ENCODE measurements around the gene GNG12. TPM values are rescaled to one million over a fixed set of nuclear protein-coding genes. Genes with fewer than 3 reads are reported as not detected.

The GNG12 gene
- total RNA-seq, 1 experiment from 2014 or later = 117 TPM

DNA sequence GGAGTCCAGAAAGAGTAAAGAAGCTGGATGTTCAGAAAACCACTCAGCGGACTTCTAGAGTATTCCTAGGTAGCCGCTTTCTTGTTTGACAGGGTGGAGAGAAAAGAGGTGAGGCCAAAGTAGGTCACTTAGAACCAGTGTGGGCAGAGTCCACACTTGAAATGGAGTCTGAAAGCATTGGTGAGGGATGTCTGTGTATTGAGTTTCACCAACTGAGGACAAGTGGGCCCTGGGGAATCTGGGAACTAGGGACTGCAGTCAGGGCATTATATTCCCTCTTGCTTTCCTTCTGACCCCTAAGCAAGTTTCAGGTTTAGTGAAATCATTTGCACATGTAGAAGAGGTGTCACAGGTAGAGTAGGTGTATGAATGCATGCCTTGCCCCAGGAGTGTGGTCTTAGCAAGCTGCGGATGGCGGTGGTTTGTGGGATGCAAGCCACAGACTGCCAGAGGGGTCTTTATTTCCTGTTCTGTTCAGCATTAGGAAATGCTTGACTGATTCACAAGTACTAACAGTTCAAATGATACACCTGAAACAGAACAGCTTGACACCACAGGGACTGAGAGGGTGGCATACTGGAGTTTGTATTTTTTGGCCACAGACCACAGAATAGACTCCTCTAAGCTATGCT lies 1.1 kb upstream of the GNG12 start:
- intact Hi-C loops (cut with micrococcal nuclease) = loop anchor here (5.0 kb wide), 1 partner anchor 297 kb away; no protein-coding TSS in a partner anchor
- CTCF ChIA-PET = interaction anchor here (0.7 to 10.4 kb wide), 8 partner anchors 16 to 499 kb away, joined by 3 to 174 read pairs (median 4); no protein-coding TSS in a partner anchor
- no TSS peak for BruUV-seq (replicated peaks)
- DNase-seq (ENCODE audit: unreplicated experiment) = no peak
- H3K4me3 Mint-ChIP-seq (ENCODE audit: unreplicated experiment) = peak overlapping the region; percentile 92
- TF ChIP-seq, protein P1, sequence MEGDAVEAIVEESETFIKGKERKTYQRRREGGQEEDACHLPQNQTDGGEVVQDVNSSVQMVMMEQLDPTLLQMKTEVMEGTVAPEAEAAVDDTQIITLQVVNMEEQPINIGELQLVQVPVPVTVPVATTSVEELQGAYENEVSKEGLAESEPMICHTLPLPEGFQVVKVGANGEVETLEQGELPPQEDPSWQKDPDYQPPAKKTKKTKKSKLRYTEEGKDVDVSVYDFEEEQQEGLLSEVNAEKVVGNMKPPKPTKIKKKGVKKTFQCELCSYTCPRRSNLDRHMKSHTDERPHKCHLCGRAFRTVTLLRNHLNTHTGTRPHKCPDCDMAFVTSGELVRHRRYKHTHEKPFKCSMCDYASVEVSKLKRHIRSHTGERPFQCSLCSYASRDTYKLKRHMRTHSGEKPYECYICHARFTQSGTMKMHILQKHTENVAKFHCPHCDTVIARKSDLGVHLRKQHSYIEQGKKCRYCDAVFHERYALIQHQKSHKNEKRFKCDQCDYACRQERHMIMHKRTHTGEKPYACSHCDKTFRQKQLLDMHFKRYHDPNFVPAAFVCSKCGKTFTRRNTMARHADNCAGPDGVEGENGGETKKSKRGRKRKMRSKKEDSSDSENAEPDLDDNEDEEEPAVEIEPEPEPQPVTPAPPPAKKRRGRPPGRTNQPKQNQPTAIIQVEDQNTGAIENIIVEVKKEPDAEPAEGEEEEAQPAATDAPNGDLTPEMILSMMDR (IDR thresholded peaks at IDR 0.05; ENCODE audit: unreplicated experiment) = no peak
- no peaks in the 10 kb centered on the region for H3K27me3 Mint-ChIP-seq (ENCODE audit: insufficient read depth, unreplicated experiment)
- peaks cover 35% of the 10 kb centered on the region for H3K4me1 Mint-ChIP-seq (ENCODE audit: insufficient read depth, unreplicated experiment)
- POLR2A ChIA-PET = interaction anchor here (0.7 to 13.7 kb wide), 7 partner anchors 10 to 168 kb away, joined by 3 to 262 read pairs (median 5); no protein-coding TSS in a partner anchor
- peaks cover 7% of the 10 kb centered on the region for H3K36me3 Mint-ChIP-seq (ENCODE audit: insufficient read depth, unreplicated experiment)
- H3K27ac Mint-ChIP-seq (ENCODE audit: low read depth, unreplicated experiment) = no peak overlapping the region
- no peaks in the 10 kb centered on the region for H3K9me3 Mint-ChIP-seq (ENCODE audit: unreplicated experiment)

DNA sequence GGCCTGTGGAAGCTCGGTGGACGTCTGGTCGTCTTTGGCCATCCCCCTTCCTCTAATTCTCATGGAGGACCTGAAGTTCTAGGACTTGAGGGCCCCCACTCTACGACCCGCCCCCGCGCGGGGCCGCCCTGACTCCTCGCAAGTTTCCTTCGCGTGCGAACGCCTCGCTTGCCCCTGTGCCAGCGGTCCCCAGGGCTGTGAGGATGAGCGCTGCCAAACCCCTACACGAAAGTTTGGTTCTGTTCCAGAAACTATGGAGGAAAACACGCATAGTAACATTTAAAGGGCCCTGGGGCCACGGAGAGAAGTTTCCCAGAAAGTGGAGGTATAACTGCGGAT lies 304 bp upstream of the GNG12 start:
- intact Hi-C loops (cut with micrococcal nuclease) = loop anchor here (2.0 to 5.0 kb wide), 2 partner anchors 43 to 296 kb away; no protein-coding TSS in a partner anchor
- CTCF ChIA-PET = interaction anchor here (0.5 to 10.4 kb wide), 9 partner anchors 16 to 1382 kb away, joined by 3 to 174 read pairs (median 3); no protein-coding TSS in a partner anchor
- TF ChIP-seq, protein P1 (IDR thresholded peaks at IDR 0.05; ENCODE audit: unreplicated experiment) = no peak
- H3K27me3 Mint-ChIP-seq (ENCODE audit: insufficient read depth, unreplicated experiment) = no peaks in the 10 kb centered on the region
- peak; percentile 58 for DNase-seq (ENCODE audit: unreplicated experiment)
- no TSS peak for BruUV-seq (replicated peaks)
- peaks cover 7% of the 10 kb centered on the region for H3K36me3 Mint-ChIP-seq (ENCODE audit: insufficient read depth, unreplicated experiment)
- H3K4me1 Mint-ChIP-seq (ENCODE audit: insufficient read depth, unreplicated experiment) = peaks cover 34% of the 10 kb centered on the region
- POLR2A ChIA-PET = interaction anchor here (0.6 to 13.7 kb wide), 9 partner anchors 13 to 398 kb away, joined by 3 to 262 read pairs (median 6); partner anchors contain the start of gene GADD45A
- H3K4me3 Mint-ChIP-seq (ENCODE audit: unreplicated experiment) = peak overlapping the region; percentile 92
- H3K27ac Mint-ChIP-seq (ENCODE audit: low read depth, unreplicated experiment) = peak overlapping the region; percentile 99
- no peaks in the 10 kb centered on the region for H3K9me3 Mint-ChIP-seq (ENCODE audit: unreplicated experiment)

DNA sequence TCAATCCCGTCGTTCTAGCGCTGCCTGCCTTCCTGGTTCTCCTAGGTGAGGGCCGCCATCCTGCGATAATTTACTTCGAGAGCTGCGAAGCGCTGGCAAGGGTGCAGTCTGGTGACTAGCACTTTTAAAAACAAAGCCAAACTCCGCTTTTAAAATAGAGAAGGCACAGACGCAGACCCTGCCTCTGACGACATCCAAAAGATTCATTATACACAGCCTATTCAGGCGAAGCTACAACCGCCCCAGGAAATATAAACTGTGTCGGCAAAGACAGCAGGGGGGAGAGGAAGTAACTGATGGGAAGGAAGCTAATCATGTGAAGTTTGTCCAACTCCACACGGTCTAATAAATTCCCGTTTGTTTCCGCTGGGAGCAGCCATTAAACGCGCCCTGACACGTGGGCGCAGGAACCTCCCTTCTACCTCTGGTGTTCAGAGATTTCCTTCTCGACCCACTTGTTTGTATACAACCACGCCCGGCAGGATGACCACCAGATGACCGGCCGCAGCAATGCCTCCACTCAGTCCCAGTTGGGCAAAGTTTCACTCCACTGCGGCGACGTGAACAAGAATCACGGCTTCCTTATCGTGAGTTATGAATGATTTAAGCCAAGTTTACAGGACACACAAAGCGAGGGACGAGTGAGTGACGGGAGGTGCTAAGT lies 1.3 kb downstream of the GNG12 start:
- no TSS peak for BruUV-seq (replicated peaks)
- TF ChIP-seq, protein P1 (IDR thresholded peaks at IDR 0.05; ENCODE audit: unreplicated experiment) = no peak
- intact Hi-C loops (cut with micrococcal nuclease) = loop anchor here (1.0 to 5.0 kb wide), 4 partner anchors 41 to 295 kb away; partner anchors contain the start of gene GADD45A
- no peaks in the 10 kb centered on the region for H3K9me3 Mint-ChIP-seq (ENCODE audit: unreplicated experiment)
- H3K4me1 Mint-ChIP-seq (ENCODE audit: insufficient read depth, unreplicated experiment) = peaks cover 26% of the 10 kb centered on the region
- CTCF ChIA-PET = interaction anchor here (0.6 to 10.4 kb wide), 21 partner anchors 8 to 369 kb away, joined by 3 to 174 read pairs (median 4); no protein-coding TSS in a partner anchor
- H3K36me3 Mint-ChIP-seq (ENCODE audit: insufficient read depth, unreplicated experiment) = peaks cover 7% of the 10 kb centered on the region
- DNase-seq (ENCODE audit: unreplicated experiment) = peak; percentile 84
- peak overlapping the region; percentile 92 for H3K4me3 Mint-ChIP-seq (ENCODE audit: unreplicated experiment)
- no peaks in the 10 kb centered on the region for H3K27me3 Mint-ChIP-seq (ENCODE audit: insufficient read depth, unreplicated experiment)
- POLR2A ChIA-PET = interaction anchor here (0.5 to 13.7 kb wide), 29 partner anchors 9 to 777 kb away, joined by 3 to 262 read pairs (median 6); partner anchors contain the start of genes GADD45A and SERBP1
- peak overlapping the region; percentile 99 for H3K27ac Mint-ChIP-seq (ENCODE audit: low read depth, unreplicated experiment)

Measured in MCF 10A (cell line).